ENCODE measurements around the gene GALM. TPM values are rescaled to one million over a fixed set of nuclear protein-coding genes. Genes with fewer than 3 reads are reported as not detected.

The GALM gene
- total and polyA plus RNA-seq, 2 donors (not counting 3 experiments of a cell fraction or from before 2014, with no cell fraction given): 4.8 to 6.1 TPM

DNA sequence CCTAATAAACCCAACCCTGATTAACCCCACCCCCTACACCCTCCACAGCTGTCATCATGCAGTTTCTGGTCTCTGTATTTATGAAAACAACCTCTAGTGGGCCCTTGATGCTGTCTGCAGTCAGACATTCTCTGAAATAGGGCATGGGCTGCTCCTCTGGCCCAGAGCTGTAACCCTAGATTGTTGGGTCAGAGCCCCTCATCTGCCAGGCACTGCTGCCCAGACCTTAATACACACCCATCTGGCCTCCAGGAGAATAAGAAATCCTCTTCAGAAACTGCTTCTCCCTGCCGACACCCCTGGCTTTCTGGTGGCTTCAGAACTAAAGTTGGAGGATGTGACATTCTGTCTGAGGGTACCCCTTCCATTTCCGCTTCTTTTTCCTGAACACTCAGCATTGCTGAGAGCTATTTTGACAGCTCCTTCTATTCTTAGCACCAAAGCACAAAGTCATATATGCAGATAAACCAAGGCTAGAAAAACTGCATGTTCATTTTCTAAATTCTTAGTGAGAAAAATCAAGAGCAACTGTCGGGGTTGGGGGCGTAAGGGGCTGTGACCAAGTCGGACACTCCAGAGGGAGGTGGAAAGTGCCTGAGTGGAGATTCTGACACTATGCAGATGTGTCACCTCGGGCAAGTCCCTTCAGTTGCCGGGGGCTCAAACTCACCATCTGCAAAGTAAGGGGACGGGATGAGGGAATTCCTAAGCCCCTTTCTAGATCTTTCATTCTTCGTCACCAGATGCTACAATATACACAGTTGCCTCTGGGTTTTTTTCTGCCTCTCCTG lies 56.6 kb downstream of the GALM start:
- H3K27ac ChIP-seq (ENCODE audit: insufficient read depth, low read depth, low read length): no peak overlapping the region
- no peak for DNase-seq (ENCODE audit: low read depth, low spot score)
- intact Hi-C loops (cut with micrococcal nuclease): no loop called here
- no peak overlapping the region for H3K9ac ChIP-seq (replicated peaks; ENCODE audit: extremely low read depth, insufficient read depth, low read length)
- BruUV-seq (replicated peaks): no TSS peak
- no peaks in the 10 kb centered on the region for H3K4me1 ChIP-seq (ENCODE audit: control insufficient read depth, extremely low read depth, insufficient read depth, low read length)
- H3K9me1 ChIP-seq (replicated peaks; ENCODE audit: control insufficient read depth, extremely low read depth, insufficient read depth, low read length): no peaks in the 10 kb centered on the region
- no peaks in the 10 kb centered on the region for H3K36me3 ChIP-seq (ENCODE audit: control insufficient read depth in 2 of 2, extremely low read depth in 1 of 2, insufficient read depth in 2 of 2, low read length in 2 of 2)
- ChIA-PET POLR2A (no interaction called here), CTCF (interaction anchor here (2.0 to 5.0 kb wide), 3 partner anchors 119 to 407 kb away, joined by 6 to 58 read pairs (median 6); no protein-coding TSS in a partner anchor)
- H3K9me3 ChIP-seq (replicated peaks; ENCODE audit: control insufficient read depth, insufficient read depth, low read length): no peaks in the 10 kb centered on the region
- FAIRE-seq: no peak
- H3K79me2 ChIP-seq (ENCODE audit: control insufficient read depth, insufficient read depth, low read length): no peaks in the 10 kb centered on the region
- dilution Hi-C loops (cut with MboI; ENCODE audit: extremely low pct_ligation_motif_present, low sequenced_read_pairs): no loop called here
- H3K4me3 ChIP-seq (replicated peaks in 1 of 3; ENCODE audit: insufficient read depth in 1 of 3, low read depth in 1 of 3, low read length in 3 of 3): no peak overlapping the region
- H3K27me3 ChIP-seq (ENCODE audit: control insufficient read depth in 2 of 2, insufficient read depth in 2 of 2, low read length in 2 of 2): no peaks in the 10 kb centered on the region
- no peak overlapping the region for H2AFZ ChIP-seq (ENCODE audit: low read depth, low read length)
- H3K4me2 ChIP-seq (ENCODE audit: insufficient read depth, low read length): no peak overlapping the region
- TF ChIP-seq MYC (IDR thresholded peaks at IDR 0.05; ENCODE audit: low read depth, low read length) (no peak), EZH2 (IDR thresholded peaks at IDR 0.05; ENCODE audit: borderline replicate concordance, low read depth, low read length, severe bottlenecking) (no peak), FOS (IDR thresholded peaks at IDR 0.05; ENCODE audit: borderline replicate concordance, insufficient read depth, low read length) (no peak), POLR2AphosphoS5 (IDR thresholded peaks at IDR 0.05; ENCODE audit: insufficient read depth, low read depth, low read length) (no peak), GATA2 (IDR thresholded peaks at IDR 0.05; ENCODE audit: insufficient read depth, insufficient read length, low read depth, low read length) (no peak)
- TF ChIP-seq, protein P1, sequence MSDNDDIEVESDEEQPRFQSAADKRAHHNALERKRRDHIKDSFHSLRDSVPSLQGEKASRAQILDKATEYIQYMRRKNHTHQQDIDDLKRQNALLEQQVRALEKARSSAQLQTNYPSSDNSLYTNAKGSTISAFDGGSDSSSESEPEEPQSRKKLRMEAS (IDR thresholded peaks at IDR 0.05; ENCODE audit: insufficient read depth, insufficient read length): no peak
- TF ChIP-seq, protein P2, sequence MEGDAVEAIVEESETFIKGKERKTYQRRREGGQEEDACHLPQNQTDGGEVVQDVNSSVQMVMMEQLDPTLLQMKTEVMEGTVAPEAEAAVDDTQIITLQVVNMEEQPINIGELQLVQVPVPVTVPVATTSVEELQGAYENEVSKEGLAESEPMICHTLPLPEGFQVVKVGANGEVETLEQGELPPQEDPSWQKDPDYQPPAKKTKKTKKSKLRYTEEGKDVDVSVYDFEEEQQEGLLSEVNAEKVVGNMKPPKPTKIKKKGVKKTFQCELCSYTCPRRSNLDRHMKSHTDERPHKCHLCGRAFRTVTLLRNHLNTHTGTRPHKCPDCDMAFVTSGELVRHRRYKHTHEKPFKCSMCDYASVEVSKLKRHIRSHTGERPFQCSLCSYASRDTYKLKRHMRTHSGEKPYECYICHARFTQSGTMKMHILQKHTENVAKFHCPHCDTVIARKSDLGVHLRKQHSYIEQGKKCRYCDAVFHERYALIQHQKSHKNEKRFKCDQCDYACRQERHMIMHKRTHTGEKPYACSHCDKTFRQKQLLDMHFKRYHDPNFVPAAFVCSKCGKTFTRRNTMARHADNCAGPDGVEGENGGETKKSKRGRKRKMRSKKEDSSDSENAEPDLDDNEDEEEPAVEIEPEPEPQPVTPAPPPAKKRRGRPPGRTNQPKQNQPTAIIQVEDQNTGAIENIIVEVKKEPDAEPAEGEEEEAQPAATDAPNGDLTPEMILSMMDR (IDR thresholded peaks at IDR 0.05; ENCODE audit: extremely low read depth in 1 of 2, insufficient read depth in 1 of 2, low read depth in 1 of 2, low read length in 2 of 2): no peak
- no peaks in the 10 kb centered on the region for H4K20me1 ChIP-seq (replicated peaks; ENCODE audit: control insufficient read depth, extremely low read depth, insufficient read depth, low read length)

Data from endothelial cell of umbilical vein (primary cell).